H9 (cell line): Measurements from ENCODE around the gene DEGS2. TPM values are rescaled to one million over a fixed set of nuclear protein-coding genes. Genes with fewer than 3 reads are reported as not detected.

Experiments used
- DNase-seq: peaks from one replicate; pipeline ENCODE4 v3.0.0-alpha.2; 2017
- H2AFZ ChIP-seq: one replicate; pipeline ENCODE4 v1.6.1; 2013; ENCODE audit warnings: mild to moderate bottlenecking, low read length, control low read depth, moderate library complexity
- H2AK5ac ChIP-seq: 2 replicates; pipeline ENCODE4 v1.6.1; 2013; ENCODE audit warnings: low read length, control low read depth, mixed read lengths; ENCODE audit not compliant: insufficient read length
- H2BK120ac ChIP-seq: one replicate; pipeline ENCODE4 v1.6.1; 2013; ENCODE audit warnings: low read depth, mild to moderate bottlenecking, low read length, control low read depth, inconsistent platforms; ENCODE audit not compliant: poor library complexity, severe bottlenecking
- H2BK12ac ChIP-seq: 2 replicates; pipeline ENCODE4 v1.6.1; 2013; ENCODE audit warnings: low read length, control low read depth, mixed read lengths, low read depth; ENCODE audit not compliant: insufficient read length
- H2BK15ac ChIP-seq: 2 replicates; pipeline ENCODE4 v1.6.1; 2013; ENCODE audit warnings: low read depth, low read length, control low read depth
- H2BK20ac ChIP-seq: one replicate; pipeline ENCODE4 v1.6.1; 2013; ENCODE audit warnings: low read depth, mild to moderate bottlenecking, low read length, control low read depth, inconsistent platforms; ENCODE audit not compliant: poor library complexity, severe bottlenecking
- H2BK5ac ChIP-seq: 2 replicates; pipeline ENCODE4 v1.6.1; 2013; ENCODE audit warnings: low read length, control low read depth, mixed read lengths; ENCODE audit not compliant: insufficient read length
- H3K14ac ChIP-seq: 2 replicates; pipeline ENCODE4 v1.6.1; 2013; ENCODE audit warnings: low read length, control low read depth; ENCODE audit not compliant: insufficient read depth
- H3K18ac ChIP-seq: 2 replicates; pipeline ENCODE4 v1.6.1; 2013; ENCODE audit warnings: low read depth, mild to moderate bottlenecking, mixed read lengths, low read length, control low read depth; ENCODE audit not compliant: insufficient read length
- H3K23ac ChIP-seq: 2 replicates; pipeline ENCODE4 v1.6.1; 2013; ENCODE audit warnings: low read length, control low read depth, mixed read lengths, low read depth; ENCODE audit not compliant: insufficient read length
- H3K23me2 ChIP-seq: 2 replicates; pipeline ENCODE4 v1.6.1; 2013; ENCODE audit warnings: low read depth, mild to moderate bottlenecking, mixed read lengths, low read length, control low read depth; ENCODE audit not compliant: insufficient read length, poor library complexity, severe bottlenecking
- H3K27ac ChIP-seq: 2 replicates; pipeline ENCODE4 v1.5.1; 2013; ENCODE audit warnings: low read length, control low read depth, mixed read lengths, low read depth; ENCODE audit not compliant: insufficient read length
- H3K27me3 ChIP-seq: 2 replicates; pipeline ENCODE4 v1.6.1; 2013; ENCODE audit warnings: low read length, control low read depth, inconsistent platforms; ENCODE audit not compliant: insufficient read depth
- H3K4ac ChIP-seq: 2 replicates; pipeline ENCODE4 v1.6.1; 2013; ENCODE audit warnings: low read depth, mild to moderate bottlenecking, control low read depth, inconsistent platforms, low read length, moderate library complexity
- H3K4me1 ChIP-seq: 2 replicates; pipeline ENCODE4 v1.6.1; 2013; ENCODE audit warnings: low read length, control low read depth, inconsistent platforms; ENCODE audit not compliant: insufficient read depth
- H3K4me2 ChIP-seq: 2 replicates; pipeline ENCODE4 v1.6.1; 2013; ENCODE audit warnings: low read length, control low read depth, mixed read lengths; ENCODE audit not compliant: insufficient read length, insufficient read depth
- H3K56ac ChIP-seq: 2 replicates; pipeline ENCODE4 v1.6.1; 2013; ENCODE audit warnings: low read depth, mild to moderate bottlenecking, mixed read lengths, low read length, control low read depth; ENCODE audit not compliant: insufficient read length
- H3K79me1 ChIP-seq: 2 replicates; pipeline ENCODE4 v1.6.1; 2013; ENCODE audit warnings: low read depth, mild to moderate bottlenecking, moderate library complexity, low read length, control low read depth, inconsistent platforms; ENCODE audit not compliant: insufficient read depth, poor library complexity, severe bottlenecking
- H3K79me2 ChIP-seq: 2 replicates; pipeline ENCODE4 v1.6.1; 2013; ENCODE audit warnings: low read length, control low read depth, inconsistent platforms; ENCODE audit not compliant: insufficient read depth
- H3K9ac ChIP-seq: 2 replicates; pipeline ENCODE4 v1.6.1; 2013; ENCODE audit warnings: low read length, control low read depth, mixed read lengths; ENCODE audit not compliant: insufficient read length; ENCODE audit errors: extremely low read depth
- H3K9me3 ChIP-seq: one replicate; pipeline ENCODE4 v1.6.1; 2013; ENCODE audit warnings: low read depth, low read length, inconsistent platforms; ENCODE audit not compliant: control insufficient read depth
- H3T11ph ChIP-seq: one replicate; pipeline ENCODE4 v1.6.1; 2013; ENCODE audit warnings: mild to moderate bottlenecking, low read length, control low read depth, inconsistent platforms
- H4K20me1 ChIP-seq: one replicate; pipeline ENCODE4 v1.6.1; 2013; ENCODE audit not compliant: control insufficient read depth, insufficient read length, insufficient read depth
- H4K5ac ChIP-seq: 2 replicates; pipeline ENCODE4 v1.6.1; 2013; ENCODE audit warnings: low read depth, mild to moderate bottlenecking, mixed read lengths, low read length, control low read depth; ENCODE audit not compliant: insufficient read length
- H4K8ac ChIP-seq: replicated peaks from 2 replicates; pipeline ENCODE4 v1.6.1; 2013; ENCODE audit warnings: low read length, control low read depth, mixed read lengths, low read depth; ENCODE audit not compliant: insufficient read length
- H4K91ac ChIP-seq: 2 replicates; pipeline ENCODE4 v1.6.1; 2013; ENCODE audit warnings: low read depth, mild to moderate bottlenecking, moderate library complexity, mixed read lengths, low read length, control low read depth; ENCODE audit not compliant: insufficient read length
- H3K27ac Mint-ChIP-seq, 3 experiments: 2 replicates in 2 of 3; 3 replicates in 1 of 3; pipeline ENCODE4 v1.8.0; 2020 to 2021; ENCODE audit warnings: mixed read lengths in 3 of 3, mild to moderate bottlenecking in 1 of 3, moderate library complexity in 1 of 3
- H3K27me3 Mint-ChIP-seq: 2 replicates; pipeline ENCODE4 v1.8.0; 2021; ENCODE audit warnings: low read depth, mild to moderate bottlenecking, moderate library complexity, mixed read lengths
- H3K36me3 Mint-ChIP-seq, 3 experiments: 2 replicates in 2 of 3; 3 replicates in 1 of 3; pipeline ENCODE4 v1.8.0; 2020 to 2021; ENCODE audit warnings: low read depth in 3 of 3, mixed read lengths in 3 of 3; ENCODE audit not compliant: insufficient read depth in 1 of 3
- H3K4me1 Mint-ChIP-seq, 2 experiments: 2 replicates each; pipeline ENCODE4 v1.8.0; 2020; ENCODE audit warnings: mixed read lengths in 2 of 2
- H3K4me3 Mint-ChIP-seq, 2 experiments: 2 replicates in 1 of 2; 3 replicates in 1 of 2; pipeline ENCODE4 v1.8.0; 2020 to 2021; ENCODE audit warnings: mild to moderate bottlenecking in 2 of 2, mixed read lengths in 2 of 2, moderate library complexity in 1 of 2
- H3K9me3 Mint-ChIP-seq, 2 experiments: 2 replicates in 1 of 2; 3 replicates in 1 of 2; pipeline ENCODE4 v1.8.0; 2020; ENCODE audit warnings: mild to moderate bottlenecking in 2 of 2, mixed read lengths in 2 of 2, moderate library complexity in 1 of 2
- WGBS: extraction: QIAGEN DNeasy Blood & Tissue Kit; methylation state at CpG from one replicate; pipeline ENCODE4 v1.1.7; 2013; ENCODE audit warnings: missing lambda C conversion rate, low lambda C conversion rate, mixed read lengths; ENCODE audit not compliant: insufficient read length; ENCODE audit errors: extremely low coverage; 5-methylcytosine and 5-hydroxymethylcytosine counted together
- total RNA-seq: library from RNA; stranded (reverse); gene quantifications from 2 replicates; pipeline ENCODE4 v1.2.1, GENCODE V29; 2021
- TF ChIP-seq, protein P1 (sequence below): fragments of 200-600 bp; sonication (generic); conservative IDR thresholded peaks from 3 replicates; pipeline ENCODE4 v1.8.0; 2021; ENCODE audit warnings: antibody characterized with exemption, mild to moderate bottlenecking

DEGS2 gene
- total RNA-seq, 1 experiment from 2014 or later, result 0.72 TPM

DNA sequence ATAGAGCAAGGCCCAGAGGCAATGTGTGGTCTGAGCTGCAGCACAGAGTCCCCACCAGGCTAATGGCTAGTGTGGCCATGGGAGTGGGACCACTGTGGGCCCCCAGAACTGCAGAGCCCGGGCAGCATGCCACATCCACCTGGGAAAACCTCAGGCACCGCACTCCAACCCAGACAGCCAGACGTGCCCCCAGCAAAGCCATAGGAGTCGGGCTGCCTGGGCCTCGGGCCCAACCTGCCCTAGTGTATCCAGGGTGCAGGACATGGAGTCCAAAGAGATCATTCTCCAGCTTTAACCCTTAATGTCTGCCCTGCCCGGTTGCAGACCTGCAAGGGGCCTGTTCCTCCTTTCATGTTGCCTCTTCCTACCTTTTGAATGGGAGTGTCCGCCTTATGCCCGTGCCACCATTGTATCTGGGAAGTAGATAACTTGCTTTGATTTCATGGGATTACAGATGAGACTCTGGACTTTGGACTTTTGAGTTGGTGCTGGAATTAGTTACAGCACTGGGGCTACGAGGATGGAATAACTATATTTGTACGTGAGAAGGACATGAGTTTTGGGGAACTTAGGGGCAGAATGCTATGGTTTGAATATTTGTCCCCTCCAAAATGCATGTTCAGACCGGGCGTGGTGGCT, 29.1 kb upstream of the DEGS2 start:
- H3K27me3 Mint-ChIP-seq, result peaks cover 1% of the 10 kb centered on the region

More for the DNA sequence above, 29.1 kb upstream of the DEGS2 start:
- no peak overlapping the region for H3K27ac ChIP-seq
- no peaks in the 10 kb centered on the region for H3K79me1 ChIP-seq
- no peaks in the 10 kb centered on the region; the same call in 1 of the 2 replicates for H3K4me1 ChIP-seq
- H3K18ac ChIP-seq, result no peak overlapping the region
- Mint-ChIP-seq H3K4me3 (no peak overlapping the region), H3K4me1 (peaks cover 4 to 9% of the 10 kb centered on the region in 2 experiments), H3K27ac (no peak overlapping the region), H3K9me3 (peaks cover 5 to 6% of the 10 kb centered on the region in 2 experiments; a peak in 3 of 5 replicates), H3K36me3 (peaks cover 0 to 5% (median 0%) of the 10 kb centered on the region in 3 experiments; a peak in 1 of 7 replicates)
- H3K27me3 ChIP-seq, result no peaks in the 10 kb centered on the region
- H4K20me1 ChIP-seq, result no peaks in the 10 kb centered on the region
- no peak overlapping the region for H3K23ac ChIP-seq
- H3K56ac ChIP-seq, result no peak overlapping the region
- no peak overlapping the region for H2AFZ ChIP-seq
- H4K5ac ChIP-seq, result no peak overlapping the region
- H3K9me3 ChIP-seq, result no peaks in the 10 kb centered on the region
- no peaks in the 10 kb centered on the region for H3K23me2 ChIP-seq
- no peaks in the 10 kb centered on the region for H3K79me2 ChIP-seq
- no CpG with 5 or more reads among the region's 12 CpGs for WGBS
- DNase-seq, result no peak
- no peak overlapping the region for H3K4ac ChIP-seq
- H4K91ac ChIP-seq, result no peak overlapping the region
- no peak overlapping the region for H2BK5ac ChIP-seq
- H3K9ac ChIP-seq, result no peak overlapping the region
- no peak overlapping the region for H2BK12ac ChIP-seq
- no peak overlapping the region for H2BK120ac ChIP-seq
- no peak overlapping the region for H2AK5ac ChIP-seq
- H4K8ac ChIP-seq, result no peak overlapping the region
- TF ChIP-seq, protein P1, sequence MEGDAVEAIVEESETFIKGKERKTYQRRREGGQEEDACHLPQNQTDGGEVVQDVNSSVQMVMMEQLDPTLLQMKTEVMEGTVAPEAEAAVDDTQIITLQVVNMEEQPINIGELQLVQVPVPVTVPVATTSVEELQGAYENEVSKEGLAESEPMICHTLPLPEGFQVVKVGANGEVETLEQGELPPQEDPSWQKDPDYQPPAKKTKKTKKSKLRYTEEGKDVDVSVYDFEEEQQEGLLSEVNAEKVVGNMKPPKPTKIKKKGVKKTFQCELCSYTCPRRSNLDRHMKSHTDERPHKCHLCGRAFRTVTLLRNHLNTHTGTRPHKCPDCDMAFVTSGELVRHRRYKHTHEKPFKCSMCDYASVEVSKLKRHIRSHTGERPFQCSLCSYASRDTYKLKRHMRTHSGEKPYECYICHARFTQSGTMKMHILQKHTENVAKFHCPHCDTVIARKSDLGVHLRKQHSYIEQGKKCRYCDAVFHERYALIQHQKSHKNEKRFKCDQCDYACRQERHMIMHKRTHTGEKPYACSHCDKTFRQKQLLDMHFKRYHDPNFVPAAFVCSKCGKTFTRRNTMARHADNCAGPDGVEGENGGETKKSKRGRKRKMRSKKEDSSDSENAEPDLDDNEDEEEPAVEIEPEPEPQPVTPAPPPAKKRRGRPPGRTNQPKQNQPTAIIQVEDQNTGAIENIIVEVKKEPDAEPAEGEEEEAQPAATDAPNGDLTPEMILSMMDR, result no peak
- H3T11ph ChIP-seq, result no peak overlapping the region
- H3K4me2 ChIP-seq, result no peak overlapping the region
- H2BK15ac ChIP-seq, result no peak overlapping the region
- no peak overlapping the region for H2BK20ac ChIP-seq
- H3K14ac ChIP-seq, result no peak overlapping the region
